GM12891 (cell line): Measurements from ENCODE around the gene HORMAD1.
"Not testable (repeated sequence)": the region's sequence is repeated elsewhere in the genome, so short reads cannot be mapped to it uniquely, and the experiment has no call there.

ENCODE experiments used
- DNase-seq: peaks from one replicate; pipeline ENCODE4 v3.0.0; 2011; ENCODE audit warnings: low spot score; ENCODE audit not compliant: insufficient read length
- FAIRE-seq: peaks from 2 replicates; lab custom pipeline; 2011; peaks lifted over from hg19 to GRCh38; lab: Jason Lieb, UNC
- PAX5 ChIP-seq: IDR thresholded peaks from 2 replicates; pipeline ENCODE4 v1.6.1; 2011; ENCODE audit warnings: low read length, moderate library complexity, mild to moderate bottlenecking; ENCODE audit not compliant: insufficient read depth, severe bottlenecking
- POLR2A ChIP-seq: IDR thresholded peaks from 2 replicates; pipeline ENCODE4 v1.6.1; 2011; ENCODE audit warnings: low read depth, low read length, control low read depth
- POLR2AphosphoS5 ChIP-seq: IDR thresholded peaks from 2 replicates; pipeline ENCODE4 v1.6.1; 2011; ENCODE audit warnings: low read depth, low read length, control low read depth
- POU2F2 ChIP-seq: IDR thresholded peaks from 2 replicates; pipeline ENCODE4 v1.6.1; 2011; ENCODE audit warnings: low read depth, mild to moderate bottlenecking, control low read depth, low read length, moderate library complexity
- SPI1 ChIP-seq: IDR thresholded peaks from 2 replicates; pipeline ENCODE4 v1.6.1; 2011; ENCODE audit warnings: low read depth, low read length, control low read depth
- TAF1 ChIP-seq: IDR thresholded peaks from 2 replicates; pipeline ENCODE4 v1.6.1; 2011; ENCODE audit warnings: low read depth, low read length, control low read depth

Gene HORMAD1

GRCh38 chr1:150663321-150663720 is 57.4 kb downstream of the HORMAD1 start:
- TF ChIP-seq POU2F2 (no peak), SPI1 (no peak), POLR2A (no peak), POLR2AphosphoS5 (no peak), TAF1 (no peak), PAX5 (no peak)
- FAIRE-seq: no peak
- no peak for DNase-seq

GRCh38 chr1:150662811-150663210 is 57.9 kb downstream of the HORMAD1 start:
- FAIRE-seq: no peak
- TF ChIP-seq POLR2A: no peak
- no peak for TF ChIP-seq PAX5
- no peak for TF ChIP-seq SPI1
- TF ChIP-seq POU2F2: no peak

DNA sequence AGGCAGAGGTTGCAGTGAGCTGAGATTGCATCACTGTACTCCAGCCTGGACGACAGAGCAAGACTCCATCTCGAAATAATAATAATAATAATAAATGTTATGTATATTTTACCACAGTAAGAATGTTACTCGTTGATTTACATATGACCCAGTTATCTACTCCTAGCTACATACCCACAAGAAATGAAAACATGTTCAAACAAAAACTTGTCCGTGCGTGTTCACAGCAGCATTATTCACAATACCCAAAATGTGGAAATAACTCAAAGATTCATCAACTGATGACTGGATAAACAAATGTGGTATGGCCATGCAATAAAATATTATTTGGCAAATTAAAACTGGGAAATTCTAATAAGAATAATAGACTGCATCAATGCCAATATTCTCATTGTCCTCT is 59.5 kb downstream of the HORMAD1 start:
- DNase-seq (no peak), FAIRE-seq (no peak)
- TF ChIP-seq PAX5 (no peak), TAF1 (no peak), POLR2A (no peak), POLR2AphosphoS5 (no peak), SPI1 (no peak), POU2F2 (no peak)

More at GRCh38 chr1:150662811-150663210, 57.9 kb downstream of the HORMAD1 start:
- no peak for DNase-seq

GRCh38 chr1:150660584-150660983 is 60.1 kb downstream of the HORMAD1 start:
- no peak for FAIRE-seq
- no peak for TF ChIP-seq PAX5
- no peak for TF ChIP-seq POU2F2
- TF ChIP-seq POLR2AphosphoS5: no peak
- TF ChIP-seq TAF1: no peak
- TF ChIP-seq POLR2A: no peak
- no peak for TF ChIP-seq SPI1

DNA sequence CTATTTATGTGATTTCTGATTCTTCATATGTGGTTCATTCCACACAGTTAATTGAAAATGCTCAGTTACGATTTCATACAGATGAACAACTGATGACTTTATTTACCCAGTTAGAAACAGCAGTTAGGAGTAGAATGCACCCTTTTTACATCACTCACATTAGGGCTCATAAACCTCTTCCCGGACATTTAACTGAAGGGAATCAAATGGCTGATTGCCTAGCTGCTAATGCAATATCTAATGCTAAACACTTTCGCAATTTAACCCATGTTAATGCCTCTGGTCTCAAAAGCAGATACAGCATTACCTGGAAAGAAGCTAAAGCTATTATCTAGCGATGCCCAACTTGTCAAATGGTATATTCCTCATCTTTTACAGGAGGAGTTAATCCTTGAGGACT is 63.6 kb downstream of the HORMAD1 start:
- FAIRE-seq, DNase-seq: not testable (repeated sequence)

More at GRCh38 chr1:150660584-150660983, 60.1 kb downstream of the HORMAD1 start:
- DNase-seq: no peak

- not testable (repeated sequence) for FAIRE-seq, DNase-seq
Measured at GRCh38 chr1:150654635-150655034, 66.1 kb downstream of the HORMAD1 start.

GRCh38 chr1:150650193-150650592 is 70.5 kb downstream of the HORMAD1 start:
- DNase-seq (no peak), FAIRE-seq (no peak)
- TF ChIP-seq POLR2A (no peak), SPI1 (no peak), POU2F2 (no peak), PAX5 (no peak), TAF1 (no peak), POLR2AphosphoS5 (no peak)

- TF ChIP-seq POU2F2 (no peak), PAX5 (no peak), POLR2AphosphoS5 (no peak), SPI1 (no peak), TAF1 (no peak), POLR2A (no peak)
- no peak for FAIRE-seq
- no peak for DNase-seq
Measured at GRCh38 chr1:150649441-150650075, 71.1 kb downstream of the HORMAD1 start.
